HepG2 (cell line): ENCODE results near the gene PLB1. TPM values are rescaled to one million over a fixed set of nuclear protein-coding genes. Genes with fewer than 3 reads are reported as not detected.

Source experiments
- ATAC-seq: fragments of 200-7000 bp; cut with Tn5 transposase; 3 replicates; pipeline ENCODE4 v1.9.1; 2020; ENCODE audit warnings: mild to moderate bottlenecking, moderate library complexity
- BruUV-seq: library from RNA; stranded (reverse); fragments of 400-500 nt; replicated peaks from 2 replicates; lab custom pipeline; 2021; lab: Mats Ljungman, UMichigan
- CTCF ChIA-PET: fragments of 300-600 bp; formaldehyde crosslinking; extraction: SDS; loops from one replicate; lab custom pipeline; 2021; ENCODE audit warnings: low total read pairs, inconsistent platforms, low intra/inter-chr PET ratio; lab: Yijun Ruan, JAX
- POLR2A ChIA-PET: fragments of 350-600 bp; sonication (Branson Sonifier 250); formaldehyde crosslinking; loops from one replicate; lab custom pipeline; 2020; ENCODE audit warnings: antibody characterized with exemption, inconsistent platforms; lab: Yijun Ruan, JAX
- DNase-seq: peaks from one replicate; pipeline ENCODE4 v3.0.0-alpha.2; 2015; ENCODE audit warnings: low spot score
- FAIRE-seq: peaks from 3 replicates; lab custom pipeline; 2011; peaks lifted over from hg19 to GRCh38; lab: Jason Lieb, UNC
- H2AFZ ChIP-seq: one replicate; pipeline ENCODE4 v1.6.1; 2011; ENCODE audit warnings: low read length, inconsistent platforms
- H3K27ac ChIP-seq: fragments of 300-600 bp; 3 replicates; pipeline ENCODE4 v1.8.0; 2011; ENCODE audit warnings: mixed run types, mild to moderate bottlenecking, mixed read lengths, low read length, inconsistent platforms; ENCODE audit not compliant: insufficient read depth; ENCODE audit errors: extremely low read length
- H3K27me3 ChIP-seq, 2 experiments: fragments of 200-600 bp in 1 of 2; 2 replicates in 1 of 2; 3 replicates in 1 of 2; pipeline versions ENCODE4 v1.6.0 to v1.8.0; 2011; ENCODE audit warnings: low read length in 2 of 2, mild to moderate bottlenecking in 2 of 2, moderate library complexity in 2 of 2, inconsistent platforms in 1 of 2; ENCODE audit not compliant: insufficient read depth in 2 of 2, control insufficient read depth in 1 of 2
- H3K36me3 ChIP-seq, 2 experiments: fragments of 200-600 bp in 1 of 2; replicated peaks in 1 of 2; 2 replicates in 1 of 2; 3 replicates in 1 of 2; pipeline versions ENCODE4 v1.5.1 to v1.8.0; 2011; ENCODE audit warnings: low read length in 2 of 2, inconsistent platforms in 1 of 2; ENCODE audit not compliant: insufficient read depth in 2 of 2, control insufficient read depth in 1 of 2
- H3K4me1 ChIP-seq: 2 replicates; pipeline ENCODE4 v1.5.1; 2012; ENCODE audit warnings: low read length, inconsistent platforms; ENCODE audit not compliant: insufficient read depth
- H3K4me2 ChIP-seq: 2 replicates; pipeline ENCODE4 v1.6.0; 2011; ENCODE audit warnings: low read depth, low read length, inconsistent platforms
- H3K4me3 ChIP-seq, 3 experiments: fragments of 200-600 bp in 1 of 3; sonication (generic), shearing (Covaris generic) in 1 of 3; replicated peaks in 1 of 3; 2 replicates each; pipeline ENCODE4 v1.5.1; 2011 to 2016; ENCODE audit warnings: low read length in 3 of 3, inconsistent platforms in 2 of 3, low read depth in 2 of 3, mild to moderate bottlenecking in 2 of 3, control low read depth in 1 of 3, mixed read lengths in 1 of 3; ENCODE audit not compliant: insufficient read depth in 1 of 3
- H3K79me2 ChIP-seq: one replicate; pipeline ENCODE4 v1.6.1; 2011; ENCODE audit warnings: low read length, inconsistent platforms; ENCODE audit not compliant: insufficient read depth
- H3K9ac ChIP-seq: 2 replicates; pipeline ENCODE4 v1.6.0; 2011; ENCODE audit warnings: mild to moderate bottlenecking, low read depth, low read length, inconsistent platforms; ENCODE audit not compliant: insufficient read depth
- H3K9me3 ChIP-seq: 2 replicates; pipeline ENCODE4 v1.5.1; 2012; ENCODE audit warnings: mild to moderate bottlenecking, low read length
- H4K20me1 ChIP-seq: 2 replicates; pipeline ENCODE4 v1.6.0; 2011; ENCODE audit warnings: inconsistent platforms, mild to moderate bottlenecking, low read length, moderate library complexity; ENCODE audit not compliant: insufficient read depth
- CREB1 ChIP-seq, 2 experiments: fragments of 450-650 bp in 1 of 2; IDR thresholded peaks; 2 replicates each; pipeline ENCODE4 v1.6.1; 2016 to 2017; ENCODE audit warnings: control low read depth in 1 of 2, mild to moderate bottlenecking in 1 of 2, missing compliant biosample characterization in 1 of 2, missing genetic modification characterization in 1 of 2
- FOSL1 ChIP-seq: sonication (generic); formaldehyde crosslinking; IDR thresholded peaks from 2 replicates; pipeline ENCODE4 v1.9.0; 2021; ENCODE audit warnings: missing genetic modification reagents, borderline replicate concordance
- FOSL2 ChIP-seq: sonication (generic); formaldehyde crosslinking; IDR thresholded peaks from 2 replicates; pipeline ENCODE4 v1.4.0; 2020; ENCODE audit warnings: missing genetic modification reagents
- WGBS: methylation state at CpG from one replicate; pipeline ENCODE4 v1.1.6; 2017; ENCODE audit warnings: low lambda C conversion rate; 5-methylcytosine and 5-hydroxymethylcytosine counted together
- in situ Hi-C: cut with HindIII; loops from 2 replicates; pipeline ENCODE4 v1.10.0; 2017; ENCODE audit warnings: low pct_unique_long_range_greater_than_20kb; ENCODE audit not compliant: extremely low pct_ligation_motif_present
- intact Hi-C: fragments of 100-400 bp; cut with micrococcal nuclease; formaldehyde crosslinking; loops from one replicate; pipeline ENCODE4 v1.10.0; 2022; ENCODE audit not compliant: unreplicated experiment
- polyA plus RNA-seq, 8 experiments: library from polyadenylated mRNA; depleted of rRNA in 3 of 8; stranded (reverse) in 7 of 8; unstranded in 1 of 8; fragments of >200 nt; fragmentation: Illumina TruSeq in 4 of 8; extraction: Trizol in 4 of 8; gene quantifications; 2 replicates each; pipeline versions ENCODE4 v1.2.1 to v1.2.3, GENCODE V29; 2011 to 2016; ENCODE audit warnings: low read depth in 4 of 8, missing spikeins in 1 of 8, mixed read lengths in 1 of 8; ENCODE audit not compliant: insufficient read depth in 1 of 8
- total RNA-seq, 5 experiments: library from RNA; depleted of rRNA; stranded (reverse); fragments of >200 nt; fragmentation: Illumina TruSeq; extraction: Trizol; gene quantifications; 2 replicates each; pipeline ENCODE4 v1.2.3, GENCODE V29; 2016; ENCODE audit warnings: low read depth in 1 of 5
- TF ChIP-seq, protein P1 (sequence below): sonication (generic); formaldehyde crosslinking; IDR thresholded peaks from 2 replicates; pipeline ENCODE4 v1.8.1; 2022; ENCODE audit warnings: low read depth, mild to moderate bottlenecking, missing genetic modification reagents
- TF ChIP-seq, protein P2 (sequence below): sonication (generic); formaldehyde crosslinking; IDR thresholded peaks from 2 replicates; pipeline ENCODE4 v1.4.0; 2020; ENCODE audit warnings: mild to moderate bottlenecking, missing genetic modification reagents

PLB1 gene
- total and polyA plus RNA-seq, 2 of the 13 experiments (the other 11 are each of a cell fraction or from before 2014, with no cell fraction given): 0.20 to 1.8 TPM

DNA sequence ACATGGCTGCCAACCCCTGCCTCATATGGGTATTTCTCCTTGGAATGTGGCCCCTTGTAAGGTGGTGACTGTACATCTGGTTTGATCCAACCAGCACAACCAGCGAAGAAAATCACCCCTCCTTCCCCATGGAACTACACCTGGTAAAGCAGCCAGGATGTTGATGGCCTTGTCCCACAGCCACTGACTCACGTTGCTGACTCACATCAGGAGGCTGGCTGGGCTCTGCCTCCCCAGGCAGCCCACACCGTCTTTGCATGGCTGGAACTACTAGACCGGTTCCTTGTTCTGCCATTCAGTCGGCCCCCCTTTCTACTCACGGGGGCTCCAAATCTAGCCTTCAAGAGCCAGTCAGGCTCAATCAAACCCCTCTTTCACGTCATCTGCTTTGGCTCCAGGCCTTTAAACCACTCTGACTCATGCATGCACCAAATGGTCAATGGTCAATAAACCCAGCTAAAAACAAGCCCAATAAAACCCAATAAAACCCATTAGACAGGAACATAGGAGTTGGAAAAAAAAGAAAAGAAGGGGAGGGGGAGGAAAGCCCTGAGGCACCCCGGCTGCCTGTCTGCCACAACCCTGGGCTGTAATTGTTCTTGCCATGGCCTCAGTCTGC, 114.8 kb downstream of the PLB1 start:
- no TSS peak for BruUV-seq
- H3K27ac ChIP-seq: no peak overlapping the region

More for the DNA sequence above, 114.8 kb downstream of the PLB1 start:
- Histone ChIP-seq H3K4me3 (no peak overlapping the region), H4K20me1 (no peaks in the 10 kb centered on the region), H3K9me3 (no peaks in the 10 kb centered on the region), H2AFZ (no peak overlapping the region), H3K36me3 (no peaks in the 10 kb centered on the region), H3K4me1 (peaks cover 28% of the 10 kb centered on the region), H3K4me2 (no peak overlapping the region), H3K9ac (no peak overlapping the region), H3K27me3 (peaks cover 0 to 42% of the 10 kb centered on the region in 2 experiments; a peak in 4 of 5 replicates)
- CTCF ChIA-PET: no interaction called here
- POLR2A ChIA-PET: no interaction called here
- intact Hi-C loops: no loop called here
- DNase-seq (peak; percentile 36), FAIRE-seq (no peak)
- in situ Hi-C loops: no loop called here
- WGBS: 28% methylated on average over 8 of the region's 8 CpGs
- TF ChIP-seq, protein P1, sequence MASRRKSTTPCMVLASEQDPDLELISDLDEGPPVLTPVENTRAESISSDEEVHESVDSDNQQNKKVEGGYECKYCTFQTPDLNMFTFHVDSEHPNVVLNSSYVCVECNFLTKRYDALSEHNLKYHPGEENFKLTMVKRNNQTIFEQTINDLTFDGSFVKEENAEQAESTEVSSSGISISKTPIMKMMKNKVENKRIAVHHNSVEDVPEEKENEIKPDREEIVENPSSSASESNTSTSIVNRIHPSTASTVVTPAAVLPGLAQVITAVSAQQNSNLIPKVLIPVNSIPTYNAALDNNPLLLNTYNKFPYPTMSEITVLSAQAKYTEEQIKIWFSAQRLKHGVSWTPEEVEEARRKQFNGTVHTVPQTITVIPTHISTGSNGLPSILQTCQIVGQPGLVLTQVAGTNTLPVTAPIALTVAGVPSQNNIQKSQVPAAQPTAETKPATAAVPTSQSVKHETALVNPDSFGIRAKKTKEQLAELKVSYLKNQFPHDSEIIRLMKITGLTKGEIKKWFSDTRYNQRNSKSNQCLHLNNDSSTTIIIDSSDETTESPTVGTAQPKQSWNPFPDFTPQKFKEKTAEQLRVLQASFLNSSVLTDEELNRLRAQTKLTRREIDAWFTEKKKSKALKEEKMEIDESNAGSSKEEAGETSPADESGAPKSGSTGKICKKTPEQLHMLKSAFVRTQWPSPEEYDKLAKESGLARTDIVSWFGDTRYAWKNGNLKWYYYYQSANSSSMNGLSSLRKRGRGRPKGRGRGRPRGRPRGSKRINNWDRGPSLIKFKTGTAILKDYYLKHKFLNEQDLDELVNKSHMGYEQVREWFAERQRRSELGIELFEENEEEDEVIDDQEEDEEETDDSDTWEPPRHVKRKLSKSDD (CRISPR knock-in tag): no peak
- TF ChIP-seq, protein P2, sequence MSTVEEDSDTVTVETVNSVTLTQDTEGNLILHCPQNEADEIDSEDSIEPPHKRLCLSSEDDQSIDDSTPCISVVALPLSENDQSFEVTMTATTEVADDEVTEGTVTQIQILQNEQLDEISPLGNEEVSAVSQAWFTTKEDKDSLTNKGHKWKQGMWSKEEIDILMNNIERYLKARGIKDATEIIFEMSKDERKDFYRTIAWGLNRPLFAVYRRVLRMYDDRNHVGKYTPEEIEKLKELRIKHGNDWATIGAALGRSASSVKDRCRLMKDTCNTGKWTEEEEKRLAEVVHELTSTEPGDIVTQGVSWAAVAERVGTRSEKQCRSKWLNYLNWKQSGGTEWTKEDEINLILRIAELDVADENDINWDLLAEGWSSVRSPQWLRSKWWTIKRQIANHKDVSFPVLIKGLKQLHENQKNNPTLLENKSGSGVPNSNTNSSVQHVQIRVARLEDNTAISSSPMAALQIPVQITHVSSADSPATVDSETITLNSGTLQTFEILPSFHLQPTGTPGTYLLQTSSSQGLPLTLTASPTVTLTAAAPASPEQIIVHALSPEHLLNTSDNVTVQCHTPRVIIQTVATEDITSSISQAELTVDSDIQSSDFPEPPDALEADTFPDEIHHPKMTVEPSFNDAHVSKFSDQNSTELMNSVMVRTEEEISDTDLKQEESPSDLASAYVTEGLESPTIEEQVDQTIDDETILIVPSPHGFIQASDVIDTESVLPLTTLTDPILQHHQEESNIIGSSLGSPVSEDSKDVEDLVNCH (CRISPR knock-in tag): no peak
- TF ChIP-seq CREB1 (IDR thresholded peaks at IDR 0.05): peak; percentile 18; the same call in 1 of the 2 replicates
- TF ChIP-seq CREB1 (CRISPR knock-in tag; IDR thresholded peaks at IDR 0.05): no peak
- 0 out of 2 replicates have a peak, but pooled peaks have one; percentile 22 for TF ChIP-seq FOSL1 (CRISPR knock-in tag)
- peak; percentile 83 for TF ChIP-seq FOSL2 (CRISPR knock-in tag)
- TF ChIP-seq, all 625 proteins: peak for 3
- H3K79me2 ChIP-seq: no peaks in the 10 kb centered on the region
- ATAC-seq: peak; percentile 58; the same call in 2 of the 3 replicates
